ENCODE data around the gene GLIPR1L2.

GLIPR1L2 gene

GRCh38 chr12:75419841-75420240 lies 29.0 kb downstream of the GLIPR1L2 start:
- no peaks in the 10 kb centered on the region for H3K27me3 ChIP-seq (ENCODE audit: low read depth, low read length)
- no peaks in the 10 kb centered on the region for H3K4me1 ChIP-seq (ENCODE audit: low read length)
- no peak overlapping the region for H2AFZ ChIP-seq (ENCODE audit: low read depth, low read length)

GRCh38 chr12:75427491-75427890 lies 36.6 kb downstream of the GLIPR1L2 start:
- no peak overlapping the region for H3K27ac ChIP-seq (ENCODE audit: low read length)
- no peak overlapping the region for H3K9ac ChIP-seq (ENCODE audit: low read length)
- no peaks in the 10 kb centered on the region for H3K27me3 ChIP-seq (ENCODE audit: low read depth, low read length)
- no peaks in the 10 kb centered on the region for H3K79me2 ChIP-seq (ENCODE audit: low read length)
- no peaks in the 10 kb centered on the region for H4K20me1 ChIP-seq (ENCODE audit: insufficient read depth, low read length)
- H3K4me2 ChIP-seq (ENCODE audit: low read length), result no peak overlapping the region
- H3K9me3 ChIP-seq (ENCODE audit: insufficient read depth, low read length), result peaks cover 7% of the 10 kb centered on the region; the same call in 1 of the 2 replicates
- no peaks in the 10 kb centered on the region for H3K4me1 ChIP-seq (ENCODE audit: low read length)
- no peak overlapping the region for H2AFZ ChIP-seq (ENCODE audit: low read depth, low read length)
- H3K4me3 ChIP-seq (ENCODE audit: low read length), result no peak overlapping the region
- no peaks in the 10 kb centered on the region for H3K36me3 ChIP-seq (replicated peaks; ENCODE audit: low read depth, low read length)
- TF ChIP-seq, protein P1, sequence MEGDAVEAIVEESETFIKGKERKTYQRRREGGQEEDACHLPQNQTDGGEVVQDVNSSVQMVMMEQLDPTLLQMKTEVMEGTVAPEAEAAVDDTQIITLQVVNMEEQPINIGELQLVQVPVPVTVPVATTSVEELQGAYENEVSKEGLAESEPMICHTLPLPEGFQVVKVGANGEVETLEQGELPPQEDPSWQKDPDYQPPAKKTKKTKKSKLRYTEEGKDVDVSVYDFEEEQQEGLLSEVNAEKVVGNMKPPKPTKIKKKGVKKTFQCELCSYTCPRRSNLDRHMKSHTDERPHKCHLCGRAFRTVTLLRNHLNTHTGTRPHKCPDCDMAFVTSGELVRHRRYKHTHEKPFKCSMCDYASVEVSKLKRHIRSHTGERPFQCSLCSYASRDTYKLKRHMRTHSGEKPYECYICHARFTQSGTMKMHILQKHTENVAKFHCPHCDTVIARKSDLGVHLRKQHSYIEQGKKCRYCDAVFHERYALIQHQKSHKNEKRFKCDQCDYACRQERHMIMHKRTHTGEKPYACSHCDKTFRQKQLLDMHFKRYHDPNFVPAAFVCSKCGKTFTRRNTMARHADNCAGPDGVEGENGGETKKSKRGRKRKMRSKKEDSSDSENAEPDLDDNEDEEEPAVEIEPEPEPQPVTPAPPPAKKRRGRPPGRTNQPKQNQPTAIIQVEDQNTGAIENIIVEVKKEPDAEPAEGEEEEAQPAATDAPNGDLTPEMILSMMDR (IDR thresholded peaks at IDR 0.05; ENCODE audit: low read depth, low read length), result no peak
- no peak for TF ChIP-seq EZH2phosphoT487 (IDR thresholded peaks at IDR 0.05; ENCODE audit: low read depth)

More at GRCh38 chr12:75419841-75420240, 29.0 kb downstream of the GLIPR1L2 start:
- Histone ChIP-seq H3K27ac (ENCODE audit: low read length) (no peak overlapping the region), H3K9me3 (ENCODE audit: insufficient read depth, low read length) (0 out of 2 replicates have a peak, but pooled peaks cover 4% of the 10 kb centered on the region), H4K20me1 (ENCODE audit: insufficient read depth, low read length) (no peaks in the 10 kb centered on the region), H3K4me3 (ENCODE audit: low read length) (no peak overlapping the region), H3K79me2 (ENCODE audit: low read length) (no peaks in the 10 kb centered on the region), H3K4me2 (ENCODE audit: low read length) (no peak overlapping the region), H3K36me3 (replicated peaks; ENCODE audit: low read depth, low read length) (no peaks in the 10 kb centered on the region), H3K9ac (ENCODE audit: low read length) (no peak overlapping the region)
- TF ChIP-seq, protein P1 (IDR thresholded peaks at IDR 0.05; ENCODE audit: low read depth, low read length), result no peak

GRCh38 chr12:75428767-75429166 lies 37.9 kb downstream of the GLIPR1L2 start:
- H3K9ac ChIP-seq (ENCODE audit: low read length), result no peak overlapping the region
- H3K36me3 ChIP-seq (replicated peaks; ENCODE audit: low read depth, low read length), result no peaks in the 10 kb centered on the region
- H3K9me3 ChIP-seq (ENCODE audit: insufficient read depth, low read length), result peaks cover 2% of the 10 kb centered on the region; the same call in 1 of the 2 replicates
- TF ChIP-seq, protein P1 (IDR thresholded peaks at IDR 0.05; ENCODE audit: low read depth, low read length), result no peak
- TF ChIP-seq EZH2phosphoT487 (IDR thresholded peaks at IDR 0.05; ENCODE audit: low read depth), result no peak
- no peaks in the 10 kb centered on the region for H3K27me3 ChIP-seq (ENCODE audit: low read depth, low read length)
- H3K4me1 ChIP-seq (ENCODE audit: low read length), result no peaks in the 10 kb centered on the region
- H3K4me2 ChIP-seq (ENCODE audit: low read length), result no peak overlapping the region
- no peak overlapping the region for H3K4me3 ChIP-seq (ENCODE audit: low read length)
- H3K27ac ChIP-seq (ENCODE audit: low read length), result no peak overlapping the region
- no peak overlapping the region for H2AFZ ChIP-seq (ENCODE audit: low read depth, low read length)
- H3K79me2 ChIP-seq (ENCODE audit: low read length), result no peaks in the 10 kb centered on the region
- no peaks in the 10 kb centered on the region for H4K20me1 ChIP-seq (ENCODE audit: insufficient read depth, low read length)

GRCh38 chr12:75432924-75433323 lies 42.0 kb downstream of the GLIPR1L2 start:
- no peaks in the 10 kb centered on the region for H3K36me3 ChIP-seq (replicated peaks; ENCODE audit: low read depth, low read length)
- TF ChIP-seq, protein P1 (IDR thresholded peaks at IDR 0.05; ENCODE audit: low read depth, low read length), result no peak
- no peak for TF ChIP-seq EZH2phosphoT487 (IDR thresholded peaks at IDR 0.05; ENCODE audit: low read depth)

More at GRCh38 chr12:75432924-75433323, 42.0 kb downstream of the GLIPR1L2 start:
- no peak overlapping the region for H3K4me3 ChIP-seq (ENCODE audit: low read length)
- H4K20me1 ChIP-seq (ENCODE audit: insufficient read depth, low read length), result no peaks in the 10 kb centered on the region
- H3K9me3 ChIP-seq (ENCODE audit: insufficient read depth, low read length), result peaks cover 8% of the 10 kb centered on the region; the same call in 1 of the 2 replicates
- no peaks in the 10 kb centered on the region for H3K4me1 ChIP-seq (ENCODE audit: low read length)
- H3K27me3 ChIP-seq (ENCODE audit: low read depth, low read length), result no peaks in the 10 kb centered on the region
- H3K27ac ChIP-seq (ENCODE audit: low read length), result no peak overlapping the region
- no peak overlapping the region for H3K9ac ChIP-seq (ENCODE audit: low read length)
- no peak overlapping the region for H2AFZ ChIP-seq (ENCODE audit: low read depth, low read length)
- no peak overlapping the region for H3K4me2 ChIP-seq (ENCODE audit: low read length)
- H3K79me2 ChIP-seq (ENCODE audit: low read length), result no peaks in the 10 kb centered on the region
